ENCODE measurements around the gene PDCL2. TPM values are rescaled to one million over a fixed set of nuclear protein-coding genes. Genes with fewer than 3 reads are reported as not detected.

The PDCL2 gene
- total and polyA plus RNA-seq, 2 of the 13 experiments (the other 11 are each of a cell fraction or from before 2014, with no cell fraction given): not detected

DNA sequence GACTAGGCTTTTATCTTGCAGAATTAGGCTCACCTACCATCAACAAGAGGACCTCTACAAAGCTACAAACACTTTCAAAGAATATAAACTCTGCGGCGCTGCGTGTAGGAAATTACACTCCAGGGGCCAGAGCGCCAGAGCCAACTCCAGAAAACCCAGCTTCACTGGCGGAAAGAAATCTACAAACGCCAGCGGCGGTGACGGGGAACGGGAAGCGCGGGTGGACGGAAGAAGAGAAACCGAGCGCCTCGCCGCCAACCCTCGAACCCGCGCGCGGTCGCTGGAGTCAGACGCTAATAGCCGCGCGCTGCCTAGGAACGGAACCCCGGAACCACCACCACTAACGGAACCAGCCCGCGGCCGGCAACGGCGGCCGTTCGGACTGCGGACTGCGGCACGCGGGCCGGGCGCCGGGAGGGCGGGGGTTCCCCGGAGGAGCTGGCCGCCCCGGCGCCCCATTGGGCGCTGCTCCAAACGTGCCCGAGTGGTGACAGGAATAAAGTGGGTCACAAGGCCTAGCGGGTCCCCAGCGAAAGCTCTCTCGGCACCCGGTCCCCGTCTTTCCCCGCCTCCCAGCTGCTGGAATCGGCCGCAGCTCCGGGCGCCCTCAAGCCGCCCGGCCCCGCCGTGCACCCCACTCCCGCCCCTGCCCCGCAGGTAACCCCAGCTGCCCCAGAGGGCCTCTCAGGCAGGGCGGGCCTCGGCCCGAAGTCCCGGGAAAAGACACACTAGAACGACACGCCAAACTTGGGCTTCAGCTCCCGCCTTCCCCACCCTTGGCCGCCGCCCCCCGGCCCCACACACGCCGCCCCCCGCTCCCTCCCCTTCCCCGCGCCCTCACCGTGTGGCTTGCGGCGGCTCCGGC is 46.2 kb downstream of the PDCL2 start (continued):
- TF ChIP-seq, protein P1, sequence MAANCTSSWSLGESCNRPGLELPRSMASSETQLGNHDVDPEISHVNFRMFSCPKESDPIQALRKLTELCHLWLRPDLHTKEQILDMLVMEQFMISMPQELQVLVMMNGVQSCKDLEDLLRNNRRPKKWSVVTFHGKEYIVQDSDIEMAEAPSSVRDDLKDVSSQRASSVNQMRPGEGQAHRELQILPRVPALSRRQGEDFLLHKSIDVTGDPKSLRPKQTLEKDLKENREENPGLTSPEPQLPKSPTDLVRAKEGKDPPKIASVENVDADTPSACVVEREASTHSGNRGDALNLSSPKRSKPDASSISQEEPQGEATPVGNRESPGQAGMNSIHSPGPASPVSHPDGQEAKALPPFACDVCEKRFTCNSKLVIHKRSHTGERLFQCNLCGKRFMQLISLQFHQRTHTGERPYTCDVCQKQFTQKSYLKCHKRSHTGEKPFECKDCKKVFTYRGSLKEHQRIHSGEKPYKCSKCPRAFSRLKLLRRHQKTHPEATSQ (CRISPR knock-in tag; IDR thresholded peaks at IDR 0.05; ENCODE audit: borderline replicate concordance): no peak
- TF ChIP-seq DMAP1 (CRISPR knock-in tag; IDR thresholded peaks at IDR 0.05) (peak; percentile 81), ZSCAN22 (CRISPR knock-in tag; IDR thresholded peaks at IDR 0.05) (no peak), ZNF234 (CRISPR knock-in tag; conservative IDR thresholded peaks at IDR 0.05) (no peak; the same call in none of the 2 replicates), ZFP82 (CRISPR knock-in tag; IDR thresholded peaks at IDR 0.05; ENCODE audit: borderline replicate concordance) (no peak), ATF6 (CRISPR knock-in tag; conservative IDR thresholded peaks at IDR 0.05) (no peak; the same call in 1 of the 2 replicates), ZNF230 (CRISPR knock-in tag; IDR thresholded peaks at IDR 0.05) (0 out of 2 replicates have a peak, but pooled peaks have one; percentile 73), SNAI1 (CRISPR knock-in tag; IDR thresholded peaks at IDR 0.05; ENCODE audit: borderline replicate concordance) (no peak), ZNF879 (CRISPR knock-in tag; IDR thresholded peaks at IDR 0.05) (no peak), ZNF275 (CRISPR knock-in tag; IDR thresholded peaks at IDR 0.05; ENCODE audit: borderline replicate concordance) (no peak), MEIS2 (CRISPR knock-in tag; IDR thresholded peaks at IDR 0.05) (peak; percentile 36; the same call in 1 of the 2 replicates)
- TF ChIP-seq, protein P2, sequence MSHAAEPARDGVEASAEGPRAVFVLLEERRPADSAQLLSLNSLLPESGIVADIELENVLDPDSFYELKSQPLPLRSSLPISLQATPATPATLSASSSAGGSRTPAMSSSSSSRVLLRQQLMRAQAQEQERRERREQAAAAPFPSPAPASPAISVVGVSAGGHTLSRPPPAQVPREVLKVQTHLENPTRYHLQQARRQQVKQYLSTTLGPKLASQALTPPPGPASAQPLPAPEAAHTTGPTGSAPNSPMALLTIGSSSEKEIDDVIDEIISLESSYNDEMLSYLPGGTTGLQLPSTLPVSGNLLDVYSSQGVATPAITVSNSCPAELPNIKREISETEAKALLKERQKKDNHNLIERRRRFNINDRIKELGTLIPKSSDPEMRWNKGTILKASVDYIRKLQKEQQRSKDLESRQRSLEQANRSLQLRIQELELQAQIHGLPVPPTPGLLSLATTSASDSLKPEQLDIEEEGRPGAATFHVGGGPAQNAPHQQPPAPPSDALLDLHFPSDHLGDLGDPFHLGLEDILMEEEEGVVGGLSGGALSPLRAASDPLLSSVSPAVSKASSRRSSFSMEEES (CRISPR knock-in tag; IDR thresholded peaks at IDR 0.05): no peak
- TF ChIP-seq, protein P3, sequence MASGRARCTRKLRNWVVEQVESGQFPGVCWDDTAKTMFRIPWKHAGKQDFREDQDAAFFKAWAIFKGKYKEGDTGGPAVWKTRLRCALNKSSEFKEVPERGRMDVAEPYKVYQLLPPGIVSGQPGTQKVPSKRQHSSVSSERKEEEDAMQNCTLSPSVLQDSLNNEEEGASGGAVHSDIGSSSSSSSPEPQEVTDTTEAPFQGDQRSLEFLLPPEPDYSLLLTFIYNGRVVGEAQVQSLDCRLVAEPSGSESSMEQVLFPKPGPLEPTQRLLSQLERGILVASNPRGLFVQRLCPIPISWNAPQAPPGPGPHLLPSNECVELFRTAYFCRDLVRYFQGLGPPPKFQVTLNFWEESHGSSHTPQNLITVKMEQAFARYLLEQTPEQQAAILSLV (CRISPR knock-in tag; IDR thresholded peaks at IDR 0.05; ENCODE audit: borderline replicate concordance): peak; percentile 47; the same call in 1 of the 2 replicates
- TF ChIP-seq, protein P4, sequence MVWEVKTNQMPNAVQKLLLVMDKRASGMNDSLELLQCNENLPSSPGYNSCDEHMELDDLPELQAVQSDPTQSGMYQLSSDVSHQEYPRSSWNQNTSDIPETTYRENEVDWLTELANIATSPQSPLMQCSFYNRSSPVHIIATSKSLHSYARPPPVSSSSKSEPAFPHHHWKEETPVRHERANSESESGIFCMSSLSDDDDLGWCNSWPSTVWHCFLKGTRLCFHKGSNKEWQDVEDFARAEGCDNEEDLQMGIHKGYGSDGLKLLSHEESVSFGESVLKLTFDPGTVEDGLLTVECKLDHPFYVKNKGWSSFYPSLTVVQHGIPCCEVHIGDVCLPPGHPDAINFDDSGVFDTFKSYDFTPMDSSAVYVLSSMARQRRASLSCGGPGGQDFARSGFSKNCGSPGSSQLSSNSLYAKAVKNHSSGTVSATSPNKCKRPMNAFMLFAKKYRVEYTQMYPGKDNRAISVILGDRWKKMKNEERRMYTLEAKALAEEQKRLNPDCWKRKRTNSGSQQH (CRISPR knock-in tag; IDR thresholded peaks at IDR 0.05; ENCODE audit: low read depth): no peak; the same call in 1 of the 2 replicates
- TF ChIP-seq, protein P5, sequence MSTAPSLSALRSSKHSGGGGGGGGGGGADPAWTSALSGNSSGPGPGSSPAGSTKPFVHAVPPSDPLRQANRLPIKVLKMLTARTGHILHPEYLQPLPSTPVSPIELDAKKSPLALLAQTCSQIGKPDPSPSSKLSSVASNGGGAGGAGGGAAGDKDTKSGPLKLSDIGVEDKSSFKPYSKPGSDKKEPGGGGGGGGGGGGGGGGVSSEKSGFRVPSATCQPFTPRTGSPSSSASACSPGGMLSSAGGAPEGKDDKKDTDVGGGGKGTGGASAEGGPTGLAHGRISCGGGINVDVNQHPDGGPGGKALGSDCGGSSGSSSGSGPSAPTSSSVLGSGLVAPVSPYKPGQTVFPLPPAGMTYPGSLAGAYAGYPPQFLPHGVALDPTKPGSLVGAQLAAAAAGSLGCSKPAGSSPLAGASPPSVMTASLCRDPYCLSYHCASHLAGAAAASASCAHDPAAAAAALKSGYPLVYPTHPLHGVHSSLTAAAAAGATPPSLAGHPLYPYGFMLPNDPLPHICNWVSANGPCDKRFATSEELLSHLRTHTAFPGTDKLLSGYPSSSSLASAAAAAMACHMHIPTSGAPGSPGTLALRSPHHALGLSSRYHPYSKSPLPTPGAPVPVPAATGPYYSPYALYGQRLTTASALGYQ (CRISPR knock-in tag; IDR thresholded peaks at IDR 0.05): no peak
